SK-N-SH treated with all-trans-retinoic acid at 6 μM for 48 hours (cell line): Measurements from ENCODE around the gene FDXR.

Source experiments
- BACH2 ChIP-seq: fragments of 250-450 bp; sonication (Bioruptor Pico); IDR thresholded peaks from 2 replicates; pipeline ENCODE4 v1.9.0; 2021; ENCODE audit warnings: mild to moderate bottlenecking, borderline replicate concordance
- RARB ChIP-seq: fragments of 250-450 bp; sonication (Bioruptor Pico); IDR thresholded peaks from 2 replicates; pipeline ENCODE4 v1.8.0; 2021; ENCODE audit warnings: mild to moderate bottlenecking, moderate library complexity
- SNAI2 ChIP-seq: fragments of 250-450 bp; sonication (Bioruptor Pico); IDR thresholded peaks from 2 replicates; pipeline ENCODE4 v1.5.0; 2020; ENCODE audit warnings: mild to moderate bottlenecking, moderate library complexity
- TCF4 ChIP-seq: fragments of 250-450 bp; sonication (Bioruptor Pico); IDR thresholded peaks from 2 replicates; pipeline ENCODE4 v1.8.0; 2021; ENCODE audit warnings: mild to moderate bottlenecking, moderate library complexity, borderline replicate concordance
- TSHZ2 ChIP-seq: fragments of 250-450 bp; sonication (Bioruptor Pico); IDR thresholded peaks from 2 replicates; pipeline ENCODE4 v1.5.0; 2020; ENCODE audit warnings: mild to moderate bottlenecking, moderate library complexity
- ZFP30 ChIP-seq: fragments of 450-650 bp; formaldehyde crosslinking; IDR thresholded peaks from 2 replicates; pipeline ENCODE4 v1.5.0; 2022; ENCODE audit warnings: mild to moderate bottlenecking, moderate library complexity
- ZNF565 ChIP-seq: fragments of 450-650 bp; formaldehyde crosslinking; conservative IDR thresholded peaks from 2 replicates; pipeline ENCODE4 v1.5.0; 2020; ENCODE audit warnings: low read depth, mild to moderate bottlenecking, moderate library complexity
- ZNF8 ChIP-seq: fragments of 450-650 bp; formaldehyde crosslinking; IDR thresholded peaks from 2 replicates; pipeline ENCODE4 v1.5.0; 2020; ENCODE audit warnings: mild to moderate bottlenecking, moderate library complexity
- TF ChIP-seq, protein P1 (sequence below): fragments of 250-450 bp; sonication (Bioruptor Pico); IDR thresholded peaks from 2 replicates; pipeline ENCODE4 v1.5.1; 2020; ENCODE audit warnings: low read depth, mild to moderate bottlenecking, moderate library complexity

GRCh38 chr17:74903671-74904070 lies 30.9 kb upstream of the FDXR start:
- TF ChIP-seq TCF4 (CRISPR knock-in tag): no peak
- no peak for TF ChIP-seq ZNF565 (CRISPR knock-in tag)
- TF ChIP-seq SNAI2 (CRISPR knock-in tag): no peak
- no peak for TF ChIP-seq ZNF8 (CRISPR knock-in tag)
- no peak for TF ChIP-seq ZFP30 (CRISPR knock-in tag)
- TF ChIP-seq, protein P1, sequence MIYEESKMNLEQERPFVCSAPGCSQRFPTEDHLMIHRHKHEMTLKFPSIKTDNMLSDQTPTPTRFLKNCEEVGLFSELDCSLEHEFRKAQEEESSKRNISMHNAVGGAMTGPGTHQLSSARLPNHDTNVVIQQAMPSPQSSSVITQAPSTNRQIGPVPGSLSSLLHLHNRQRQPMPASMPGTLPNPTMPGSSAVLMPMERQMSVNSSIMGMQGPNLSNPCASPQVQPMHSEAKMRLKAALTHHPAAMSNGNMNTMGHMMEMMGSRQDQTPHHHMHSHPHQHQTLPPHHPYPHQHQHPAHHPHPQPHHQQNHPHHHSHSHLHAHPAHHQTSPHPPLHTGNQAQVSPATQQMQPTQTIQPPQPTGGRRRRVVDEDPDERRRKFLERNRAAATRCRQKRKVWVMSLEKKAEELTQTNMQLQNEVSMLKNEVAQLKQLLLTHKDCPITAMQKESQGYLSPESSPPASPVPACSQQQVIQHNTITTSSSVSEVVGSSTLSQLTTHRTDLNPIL: no peak
- no peak for TF ChIP-seq TSHZ2 (CRISPR knock-in tag)
- TF ChIP-seq BACH2 (CRISPR knock-in tag): no peak
- no peak for TF ChIP-seq RARB (CRISPR knock-in tag)
